ENCODE results near the gene LOXL1. TPM values are rescaled to one million over a fixed set of nuclear protein-coding genes. Genes with fewer than 3 reads are reported as not detected.

Gene LOXL1
- total and polyA plus RNA-seq, 2 donors (not counting 1 experiment from before 2014, with no cell fraction given) = 0.21 to 0.49 TPM

- Histone ChIP-seq H3K27me3 (replicated peaks in 1 of 4; ENCODE audit: control extremely low read depth in 1 of 4, control insufficient read depth in 3 of 4, insufficient read depth in 4 of 4, low read length in 3 of 4) (peaks cover 0 to 24% (median 9%) of the 10 kb centered on the region in 4 experiments), H3K4me1 (ENCODE audit: control insufficient read depth in 2 of 2, insufficient read depth in 2 of 2, low read length in 2 of 2) (peaks cover 6 to 16% of the 10 kb centered on the region in 2 donors), H3K4me2 (replicated peaks; ENCODE audit: low read depth, low read length, poor library complexity, severe bottlenecking) (no peak overlapping the region), H3K9ac (ENCODE audit: low read length) (no peak overlapping the region), H3K4me3 (ENCODE audit: control extremely low read depth in 1 of 5, extremely low read depth in 1 of 5, insufficient read depth in 1 of 5, low read depth in 2 of 5, low read length in 4 of 5) (no peak overlapping the region), H3K27ac (ENCODE audit: low read length in 2 of 2) (no peak overlapping the region), H3K36me3 (replicated peaks in 1 of 2; ENCODE audit: control extremely low read depth in 1 of 2, control insufficient read depth in 1 of 2, extremely low read depth in 1 of 2, insufficient read depth in 2 of 2, low read length in 1 of 2) (no peaks in the 10 kb centered on the region), H4K20me1 (ENCODE audit: control insufficient read depth, insufficient read depth, low read length, poor library complexity, severe bottlenecking) (no peaks in the 10 kb centered on the region), H3K9me3 (ENCODE audit: control extremely low read depth in 1 of 3, control insufficient read depth in 2 of 3, insufficient read depth in 1 of 3, low read length in 2 of 3) (peaks cover 0 to 5% (median 0%) of the 10 kb centered on the region in 3 donors), H2AFZ (ENCODE audit: insufficient read depth, low read depth, low read length, poor library complexity, severe bottlenecking) (no peak overlapping the region), H3K79me2 (ENCODE audit: control insufficient read depth, insufficient read depth, low read length) (no peaks in the 10 kb centered on the region)
- whole genome bisulfite sequencing (ENCODE audit: insufficient coverage) = 54% methylated on average over 12 of the region's 12 CpGs
- ATAC-seq (ENCODE audit: low read depth) (no peak), DNase-seq (no peak)
- POLR2A ChIA-PET = no interaction called here
- Mint-ChIP-seq H3K9me3 (ENCODE audit: insufficient read depth) (no peaks in the 10 kb centered on the region), H3K27me3 (peaks cover 15% of the 10 kb centered on the region), H3K27ac (no peak overlapping the region), H3K4me3 (no peak overlapping the region), H3K4me1 (peaks cover 14% of the 10 kb centered on the region)
- intact Hi-C loops (cut with micrococcal nuclease) = no loop called here
- TF ChIP-seq CTCF (IDR thresholded peaks at IDR 0.05) (no peak), EZH2 (IDR thresholded peaks at IDR 0.05; ENCODE audit: borderline replicate concordance, insufficient read depth, low read depth, low read length, poor library complexity, severe bottlenecking) (no peak)
- CTCF ChIA-PET = interaction anchor here (0.6 to 1.3 kb wide), 2 partner anchors 11 to 41 kb away, joined by 3 read pairs; no protein-coding TSS in a partner anchor
These were observed 1.9 kb upstream of the LOXL1 start for GRCh38 chr15:73924171-73924921.

GRCh38 chr15:73925848-73926218, 429 bp upstream of the LOXL1 start:
- Histone ChIP-seq H3K9ac (ENCODE audit: low read length) (no peak overlapping the region), H3K4me2 (replicated peaks; ENCODE audit: low read depth, low read length, poor library complexity, severe bottlenecking) (no peak overlapping the region), H3K4me1 (ENCODE audit: control insufficient read depth in 2 of 2, insufficient read depth in 2 of 2, low read length in 2 of 2) (peaks cover 6 to 11% of the 10 kb centered on the region in 2 donors), H2AFZ (ENCODE audit: insufficient read depth, low read depth, low read length, poor library complexity, severe bottlenecking) (no peak overlapping the region), H3K79me2 (ENCODE audit: control insufficient read depth, insufficient read depth, low read length) (no peaks in the 10 kb centered on the region), H3K36me3 (replicated peaks in 1 of 2; ENCODE audit: control extremely low read depth in 1 of 2, control insufficient read depth in 1 of 2, extremely low read depth in 1 of 2, insufficient read depth in 2 of 2, low read length in 1 of 2) (no peaks in the 10 kb centered on the region), H3K27me3 (replicated peaks in 1 of 4; ENCODE audit: control extremely low read depth in 1 of 4, control insufficient read depth in 3 of 4, insufficient read depth in 4 of 4, low read length in 3 of 4) (peaks cover 0 to 38% (median 16%) of the 10 kb centered on the region in 4 experiments), H3K9me3 (ENCODE audit: control extremely low read depth in 1 of 3, control insufficient read depth in 2 of 3, insufficient read depth in 1 of 3, low read length in 2 of 3) (peaks cover 0 to 5% (median 0%) of the 10 kb centered on the region in 3 donors), H3K4me3 (ENCODE audit: control extremely low read depth in 1 of 5, extremely low read depth in 1 of 5, insufficient read depth in 1 of 5, low read depth in 2 of 5, low read length in 4 of 5) (no peak overlapping the region), H3K27ac (ENCODE audit: low read length in 2 of 2) (no peak overlapping the region), H4K20me1 (ENCODE audit: control insufficient read depth, insufficient read depth, low read length, poor library complexity, severe bottlenecking) (no peaks in the 10 kb centered on the region)
- CTCF ChIA-PET = interaction anchor here (2.6 kb wide), 1 partner anchor 18 kb away, joined by 8 read pairs; no protein-coding TSS in a partner anchor
- ATAC-seq (ENCODE audit: low read depth) (no peak), DNase-seq (no peak)
- Mint-ChIP-seq H3K27me3 (peaks cover 18% of the 10 kb centered on the region), H3K4me1 (peaks cover 10% of the 10 kb centered on the region), H3K4me3 (peak overlapping the region; percentile 70), H3K9me3 (ENCODE audit: insufficient read depth) (no peaks in the 10 kb centered on the region), H3K27ac (no peak overlapping the region)
- WGBS (ENCODE audit: insufficient coverage) = 97% methylated on average over 8 of the region's 8 CpGs
- POLR2A ChIA-PET = no interaction called here
- TF ChIP-seq EZH2 (IDR thresholded peaks at IDR 0.05; ENCODE audit: borderline replicate concordance, insufficient read depth, low read depth, low read length, poor library complexity, severe bottlenecking) (no peak), CTCF (IDR thresholded peaks at IDR 0.05) (no peak)
- intact Hi-C loops (cut with micrococcal nuclease) = no loop called here

Measured in B cell (primary cell).